ENCODE data around the gene KIF4B.
A peak's percentile ranks its signal among the peaks of the same experiment; 100 is the strongest.
"Not testable (repeated sequence)": the region's sequence is repeated elsewhere in the genome, so short reads cannot be mapped to it uniquely, and the experiment has no call there.

Gene KIF4B

GRCh38 chr5:155010881-155011280 is 2.7 kb upstream of the KIF4B start:
- DNase-seq = no peak

GRCh38 chr5:155015239-155015638 is 1.7 kb downstream of the KIF4B start:
- DNase-seq = no peak

- DNase-seq = no peak
Observed at GRCh38 chr5:155017610-155018009, 4.1 kb downstream of the KIF4B start.

- peak in 1 of 2 experiments; percentile 12 for DNase-seq
Observed at GRCh38 chr5:155019601-155020226, 6.2 kb downstream of the KIF4B start.

GRCh38 chr5:155021842-155022241 is 8.3 kb downstream of the KIF4B start:
- no peak for DNase-seq

- no peak for DNase-seq
Observed at GRCh38 chr5:155023320-155023719, 9.8 kb downstream of the KIF4B start.

- DNase-seq = no peak
Observed at GRCh38 chr5:155024015-155024414, 10.5 kb downstream of the KIF4B start.

GRCh38 chr5:155025895-155026294 is 12.3 kb downstream of the KIF4B start:
- no peak for DNase-seq

GRCh38 chr5:155027993-155028629 is 14.6 kb downstream of the KIF4B start:
- peak; percentile 35 to 56 for DNase-seq

GRCh38 chr5:155029240-155029639 is 15.7 kb downstream of the KIF4B start:
- no peak for DNase-seq

GRCh38 chr5:155034145-155034744 is 20.7 kb downstream of the KIF4B start:
- not testable (repeated sequence) for DNase-seq

GRCh38 chr5:155035087-155035486 is 21.5 kb downstream of the KIF4B start:
- DNase-seq = not testable (repeated sequence)

GRCh38 chr5:155040984-155041653 is 27.6 kb downstream of the KIF4B start:
- no peak for DNase-seq

GRCh38 chr5:155044591-155044990 is 31.0 kb downstream of the KIF4B start:
- DNase-seq = no peak

GRCh38 chr5:155046591-155046990 is 33.0 kb downstream of the KIF4B start:
- DNase-seq = no peak

- no peak for DNase-seq
Observed at GRCh38 chr5:155047818-155048217, 34.3 kb downstream of the KIF4B start.

GRCh38 chr5:155049569-155050383 is 36.2 kb downstream of the KIF4B start:
- peak; percentile 26 to 57 for DNase-seq

- DNase-seq = no peak
Observed at GRCh38 chr5:155050384-155051019, 36.9 kb downstream of the KIF4B start.

GRCh38 chr5:155052532-155052931 is 39.0 kb downstream of the KIF4B start:
- peak; percentile 42 to 69 for DNase-seq

GRCh38 chr5:155053501-155053900 is 39.9 kb downstream of the KIF4B start:
- peak in 1 of 2 experiments; percentile 60 for DNase-seq

- no peak for DNase-seq
Observed at GRCh38 chr5:155056644-155057269, 43.2 kb downstream of the KIF4B start.

- no peak for DNase-seq
Observed at GRCh38 chr5:155057626-155058025, 44.1 kb downstream of the KIF4B start.
